Liver (tissue), 3 donors: ENCODE results near the gene SPATA31C1.

Experiments
- ATF3 ChIP-seq: IDR thresholded peaks from 2 replicates; pipeline ENCODE4 v1.6.1; 2016; ENCODE audit warnings: antibody characterized with exemption
- EGR1 ChIP-seq, 2 donors: IDR thresholded peaks; 2 replicates each; pipeline ENCODE4 v1.6.1; 2016 to 2018; ENCODE audit warnings: antibody characterized with exemption in 2 of 2, low read depth in 2 of 2
- FOXA1 ChIP-seq: IDR thresholded peaks from 2 replicates; pipeline ENCODE4 v1.6.1; 2016; ENCODE audit warnings: antibody characterized with exemption
- GABPA ChIP-seq, 2 donors: IDR thresholded peaks in 1 of 2; conservative IDR thresholded peaks in 1 of 2; 2 replicates each; pipeline ENCODE4 v1.6.1; 2016; ENCODE audit warnings: antibody characterized with exemption in 2 of 2, mild to moderate bottlenecking in 1 of 2, moderate library complexity in 1 of 2
- HNF4G ChIP-seq: IDR thresholded peaks from 2 replicates; pipeline ENCODE4 v1.6.1; 2016; ENCODE audit warnings: antibody characterized with exemption
- JUND ChIP-seq, 2 donors: IDR thresholded peaks; 2 replicates each; pipeline ENCODE4 v1.6.1; 2016; ENCODE audit warnings: antibody characterized with exemption in 2 of 2
- RAD21 ChIP-seq, 2 donors: IDR thresholded peaks; 2 replicates each; pipeline ENCODE4 v1.6.1; 2016; ENCODE audit warnings: antibody characterized with exemption in 2 of 2, mild to moderate bottlenecking in 2 of 2
- REST ChIP-seq: IDR thresholded peaks from 2 replicates; pipeline ENCODE4 v1.6.1; 2016; ENCODE audit warnings: antibody characterized with exemption, mild to moderate bottlenecking
- SP1 ChIP-seq: IDR thresholded peaks from 2 replicates; pipeline ENCODE4 v1.6.1; 2018; ENCODE audit warnings: antibody characterized with exemption, mild to moderate bottlenecking
- TAF1 ChIP-seq: conservative IDR thresholded peaks from 2 replicates; pipeline ENCODE4 v1.6.1; 2016; ENCODE audit warnings: antibody characterized with exemption, mild to moderate bottlenecking
- YY1 ChIP-seq: IDR thresholded peaks from 2 replicates; pipeline ENCODE4 v1.6.1; 2016; ENCODE audit warnings: antibody characterized with exemption, mild to moderate bottlenecking
- TF ChIP-seq, protein P1 (sequence below): fragments of 150-350 bp; IDR thresholded peaks from 2 replicates; pipeline ENCODE4 v1.5.1; 2017; ENCODE audit warnings: improper control_type of control experiment, low read depth, low read length; ENCODE audit not compliant: missing input control
- TF ChIP-seq, protein P2 (sequence below): IDR thresholded peaks from 2 replicates; pipeline ENCODE4 v1.6.1; 2016; ENCODE audit warnings: antibody characterized with exemption
- donor health status: healthy.
- donor health status: healthy.

DNA sequence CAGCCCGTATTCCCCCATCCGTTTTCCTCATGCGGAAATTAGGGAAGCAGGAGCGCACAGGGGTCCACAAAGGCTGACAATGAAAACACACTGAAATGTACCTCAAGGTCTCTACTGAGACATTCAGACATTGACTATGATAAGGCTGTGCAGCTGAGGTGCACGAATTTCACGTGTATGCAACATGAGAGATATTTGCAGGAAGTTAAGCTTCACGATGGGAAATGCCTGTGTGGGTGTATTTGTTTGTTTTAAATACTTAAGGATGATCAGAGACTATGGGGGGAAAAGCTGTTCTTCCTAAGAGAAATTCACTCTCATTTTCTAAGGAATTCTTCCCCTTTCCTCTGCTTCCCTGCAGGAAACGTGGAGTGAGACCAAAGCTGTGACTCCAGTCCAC is 37.6 kb upstream of the SPATA31C1 start:
- TF ChIP-seq, protein P1, sequence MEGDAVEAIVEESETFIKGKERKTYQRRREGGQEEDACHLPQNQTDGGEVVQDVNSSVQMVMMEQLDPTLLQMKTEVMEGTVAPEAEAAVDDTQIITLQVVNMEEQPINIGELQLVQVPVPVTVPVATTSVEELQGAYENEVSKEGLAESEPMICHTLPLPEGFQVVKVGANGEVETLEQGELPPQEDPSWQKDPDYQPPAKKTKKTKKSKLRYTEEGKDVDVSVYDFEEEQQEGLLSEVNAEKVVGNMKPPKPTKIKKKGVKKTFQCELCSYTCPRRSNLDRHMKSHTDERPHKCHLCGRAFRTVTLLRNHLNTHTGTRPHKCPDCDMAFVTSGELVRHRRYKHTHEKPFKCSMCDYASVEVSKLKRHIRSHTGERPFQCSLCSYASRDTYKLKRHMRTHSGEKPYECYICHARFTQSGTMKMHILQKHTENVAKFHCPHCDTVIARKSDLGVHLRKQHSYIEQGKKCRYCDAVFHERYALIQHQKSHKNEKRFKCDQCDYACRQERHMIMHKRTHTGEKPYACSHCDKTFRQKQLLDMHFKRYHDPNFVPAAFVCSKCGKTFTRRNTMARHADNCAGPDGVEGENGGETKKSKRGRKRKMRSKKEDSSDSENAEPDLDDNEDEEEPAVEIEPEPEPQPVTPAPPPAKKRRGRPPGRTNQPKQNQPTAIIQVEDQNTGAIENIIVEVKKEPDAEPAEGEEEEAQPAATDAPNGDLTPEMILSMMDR: no peak
- TF ChIP-seq JUND (IDR thresholded peaks at IDR 0.05) (no peak), EGR1 (IDR thresholded peaks at IDR 0.05; ENCODE audit: low read depth in 2 of 2) (no peak), HNF4G (no peak), ATF3 (no peak), RAD21 (IDR thresholded peaks at IDR 0.05) (no peak), REST (no peak), GABPA (IDR thresholded peaks at IDR 0.05 in 1 of 2, conservative IDR thresholded peaks at IDR 0.05 in 1 of 2) (no peak), SP1 (no peak), YY1 (no peak), FOXA1 (no peak), TAF1 (no peak)
- TF ChIP-seq, protein P2, sequence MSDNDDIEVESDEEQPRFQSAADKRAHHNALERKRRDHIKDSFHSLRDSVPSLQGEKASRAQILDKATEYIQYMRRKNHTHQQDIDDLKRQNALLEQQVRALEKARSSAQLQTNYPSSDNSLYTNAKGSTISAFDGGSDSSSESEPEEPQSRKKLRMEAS: no peak
